HFFc6 (cell line): ENCODE measurements around the gene MAST4. TPM values are rescaled to one million over a fixed set of nuclear protein-coding genes. Genes with fewer than 3 reads are reported as not detected.
A peak's percentile ranks its signal among the peaks of the same experiment; 100 is the strongest.

ENCODE experiments used
- DNase-seq: peaks from one replicate; pipeline ENCODE4 v3.0.0-alpha.2; 2018
- H3K27ac Mint-ChIP-seq: 2 replicates; pipeline ENCODE4 v1.8.0; 2020; ENCODE audit warnings: mild to moderate bottlenecking, mixed read lengths
- H3K27me3 Mint-ChIP-seq: 2 replicates; pipeline ENCODE4 v1.8.0; 2021; ENCODE audit warnings: mild to moderate bottlenecking, moderate library complexity, mixed read lengths; ENCODE audit not compliant: insufficient read depth
- H3K36me3 Mint-ChIP-seq: 2 replicates; pipeline ENCODE4 v1.8.0; 2021; ENCODE audit warnings: low read depth, mixed read lengths
- H3K4me1 Mint-ChIP-seq: 2 replicates; pipeline ENCODE4 v1.8.0; 2020; ENCODE audit warnings: low read depth, mixed read lengths
- H3K4me3 Mint-ChIP-seq: 2 replicates; pipeline ENCODE4 v1.8.0; 2020; ENCODE audit warnings: mild to moderate bottlenecking, moderate library complexity, mixed read lengths
- H3K9me3 Mint-ChIP-seq: 2 replicates; pipeline ENCODE4 v1.8.0; 2020; ENCODE audit warnings: mild to moderate bottlenecking, mixed read lengths
- total RNA-seq, 6 experiments: library from RNA; stranded (reverse); fragmentation: NEBNext Ultra II Directional; extraction: Animal tissue kit (Norgen Biotek cat#: 25700); gene quantifications; 2 replicates in 1 of 6; 3 replicates in 5 of 6; pipeline ENCODE4 v1.2.3, GENCODE V29; 2021
- TF ChIP-seq, protein P1 (sequence below): fragments of 200-600 bp; sonication (generic); IDR thresholded peaks from 2 replicates; pipeline ENCODE4 v1.5.0; 2021; ENCODE audit warnings: antibody characterized with exemption, mild to moderate bottlenecking

MAST4 gene
- total RNA-seq, 6 experiments from 2014 or later = 3.0 to 5.6 (median 3.9) TPM

DNA sequence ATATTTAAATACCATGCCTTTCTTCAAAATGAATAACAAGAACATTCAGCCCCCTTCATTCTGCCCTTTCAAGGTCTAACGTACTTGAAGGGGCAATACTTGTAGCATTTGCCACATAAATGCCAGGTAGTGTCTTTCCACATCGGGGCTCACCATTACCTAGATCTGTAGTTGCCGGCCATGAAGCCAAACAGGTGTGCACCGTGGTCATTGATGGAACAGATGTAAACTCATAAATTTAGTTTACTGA is 407.4 kb downstream of the MAST4 start:
- peak overlapping the region; percentile 95 for H3K4me3 Mint-ChIP-seq
- no peaks in the 10 kb centered on the region for H3K36me3 Mint-ChIP-seq
- peaks cover 5% of the 10 kb centered on the region for H3K27me3 Mint-ChIP-seq
- no peak for DNase-seq
- H3K9me3 Mint-ChIP-seq = no peaks in the 10 kb centered on the region
- H3K27ac Mint-ChIP-seq = no peak overlapping the region; the same call in 1 of the 2 replicates
- peaks cover 25% of the 10 kb centered on the region for H3K4me1 Mint-ChIP-seq
- TF ChIP-seq, protein P1, sequence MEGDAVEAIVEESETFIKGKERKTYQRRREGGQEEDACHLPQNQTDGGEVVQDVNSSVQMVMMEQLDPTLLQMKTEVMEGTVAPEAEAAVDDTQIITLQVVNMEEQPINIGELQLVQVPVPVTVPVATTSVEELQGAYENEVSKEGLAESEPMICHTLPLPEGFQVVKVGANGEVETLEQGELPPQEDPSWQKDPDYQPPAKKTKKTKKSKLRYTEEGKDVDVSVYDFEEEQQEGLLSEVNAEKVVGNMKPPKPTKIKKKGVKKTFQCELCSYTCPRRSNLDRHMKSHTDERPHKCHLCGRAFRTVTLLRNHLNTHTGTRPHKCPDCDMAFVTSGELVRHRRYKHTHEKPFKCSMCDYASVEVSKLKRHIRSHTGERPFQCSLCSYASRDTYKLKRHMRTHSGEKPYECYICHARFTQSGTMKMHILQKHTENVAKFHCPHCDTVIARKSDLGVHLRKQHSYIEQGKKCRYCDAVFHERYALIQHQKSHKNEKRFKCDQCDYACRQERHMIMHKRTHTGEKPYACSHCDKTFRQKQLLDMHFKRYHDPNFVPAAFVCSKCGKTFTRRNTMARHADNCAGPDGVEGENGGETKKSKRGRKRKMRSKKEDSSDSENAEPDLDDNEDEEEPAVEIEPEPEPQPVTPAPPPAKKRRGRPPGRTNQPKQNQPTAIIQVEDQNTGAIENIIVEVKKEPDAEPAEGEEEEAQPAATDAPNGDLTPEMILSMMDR = no peak

DNA sequence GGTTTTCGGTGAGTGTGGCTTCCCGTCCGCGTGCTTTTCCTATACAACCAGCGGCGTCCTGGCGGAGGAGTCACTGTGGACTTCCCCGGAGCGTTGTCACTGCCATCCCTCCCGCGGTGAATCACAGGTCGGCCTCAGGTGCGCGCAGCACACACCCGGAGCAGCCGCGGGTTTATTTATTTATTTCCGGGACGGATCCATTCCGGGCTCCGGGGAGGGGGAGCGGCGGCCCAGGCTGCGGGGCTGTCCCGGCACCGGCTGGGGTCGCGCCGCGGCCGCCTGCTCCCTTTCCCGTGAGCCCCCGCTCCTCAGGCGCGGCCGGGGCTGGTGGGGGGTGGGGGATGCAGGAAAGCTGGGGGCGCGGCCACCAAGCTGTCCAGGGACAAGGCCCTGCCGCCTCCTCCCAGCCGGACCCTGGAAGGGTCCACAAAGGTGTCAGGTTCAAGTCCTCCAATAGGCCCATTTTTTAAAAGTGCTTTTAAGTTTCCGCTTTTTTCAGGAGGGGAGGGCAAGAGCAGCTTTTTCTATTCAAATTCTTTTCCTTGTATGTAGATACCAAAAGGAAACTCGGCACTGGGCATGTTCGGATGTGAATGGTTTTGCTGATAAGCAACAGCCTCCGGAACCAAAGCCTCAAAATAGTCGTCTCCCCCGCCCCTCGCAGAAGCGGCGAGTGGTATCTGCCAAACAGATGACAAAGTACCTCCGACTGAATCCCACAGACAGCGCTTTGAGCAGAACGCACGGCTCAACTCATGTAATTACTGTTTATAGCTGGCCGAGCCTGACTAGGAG is 407.9 kb downstream of the MAST4 start:
- H3K9me3 Mint-ChIP-seq = no peaks in the 10 kb centered on the region
- peak overlapping the region; percentile 86 for H3K27ac Mint-ChIP-seq
- H3K4me1 Mint-ChIP-seq = peaks cover 29% of the 10 kb centered on the region
- TF ChIP-seq, protein P1 = no peak; the same call in 1 of the 2 replicates
- H3K27me3 Mint-ChIP-seq = peaks cover 5% of the 10 kb centered on the region
- DNase-seq = peak; percentile 84
- H3K4me3 Mint-ChIP-seq = peak overlapping the region; percentile 95
- H3K36me3 Mint-ChIP-seq = no peaks in the 10 kb centered on the region

DNA sequence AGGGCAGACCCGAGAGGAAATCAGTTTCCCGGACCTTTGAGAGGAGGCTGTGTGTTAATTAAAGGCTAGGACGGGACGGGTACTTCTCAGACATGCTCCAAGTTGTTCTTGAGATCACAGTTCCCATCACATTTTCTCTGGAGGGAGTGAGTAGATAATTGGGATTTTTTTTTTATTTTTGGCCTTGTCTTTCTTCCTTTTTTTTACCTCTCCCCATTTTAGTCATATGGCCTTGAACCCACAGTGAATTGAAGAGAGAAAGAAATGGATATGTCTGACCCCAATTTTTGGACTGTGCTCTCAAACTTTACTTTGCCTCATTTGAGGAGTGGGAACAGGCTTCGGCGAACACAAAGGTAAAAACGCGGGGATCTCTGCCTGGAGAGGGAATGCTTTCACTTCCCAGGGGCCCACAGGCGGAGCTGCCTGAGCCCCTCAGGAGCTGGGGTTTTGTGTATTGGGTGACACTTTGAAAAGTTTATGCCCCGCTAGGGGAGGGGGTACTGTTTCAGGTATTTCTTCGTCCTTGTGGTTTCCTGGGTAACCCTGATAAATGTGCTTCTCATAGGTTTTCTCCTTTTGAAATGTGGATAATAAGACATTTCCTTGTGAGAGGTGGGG is 408.6 kb downstream of the MAST4 start:
- Mint-ChIP-seq H3K4me3 (peak overlapping the region; percentile 95), H3K9me3 (no peaks in the 10 kb centered on the region), H3K27ac (peak overlapping the region; percentile 86), H3K27me3 (peaks cover 3% of the 10 kb centered on the region), H3K4me1 (peaks cover 36% of the 10 kb centered on the region), H3K36me3 (no peaks in the 10 kb centered on the region)
- TF ChIP-seq, protein P1 = no peak
- no peak for DNase-seq

DNA sequence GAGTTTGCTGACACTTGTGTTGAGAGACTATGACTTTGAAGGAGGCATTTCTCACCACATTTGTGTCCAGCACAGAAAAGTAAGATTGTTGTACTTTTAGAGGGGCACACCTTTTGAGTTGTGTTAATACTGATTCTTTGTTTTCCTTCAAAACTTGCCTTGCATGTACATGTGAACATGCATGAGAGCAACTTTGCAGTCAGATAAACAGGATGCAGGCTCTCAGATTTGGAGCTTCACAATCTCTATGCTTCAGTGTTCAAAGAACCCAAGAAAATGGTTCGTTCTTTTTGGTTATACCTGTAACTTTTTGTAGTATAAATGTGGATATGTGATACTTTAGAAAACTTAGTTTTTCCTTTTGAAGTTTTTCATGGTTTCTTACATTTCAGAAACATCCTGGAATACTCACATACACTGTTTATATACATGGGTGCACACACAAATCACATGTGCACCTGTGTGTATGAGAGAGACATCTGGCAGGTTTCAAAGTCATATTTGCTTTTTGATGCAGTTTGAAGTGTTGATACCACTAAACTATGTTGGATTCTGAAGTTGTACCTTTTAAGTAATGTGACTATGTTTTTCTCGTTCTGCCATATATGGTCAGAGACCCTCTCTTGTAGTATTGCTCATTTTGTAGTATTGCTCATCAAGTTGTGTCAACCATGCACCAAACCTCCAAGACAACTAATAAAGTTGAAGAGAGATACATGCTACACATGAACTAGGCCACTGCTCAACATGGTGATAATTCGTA is 409.7 kb downstream of the MAST4 start:
- TF ChIP-seq, protein P1 = no peak
- H3K36me3 Mint-ChIP-seq = no peaks in the 10 kb centered on the region
- peaks cover 46% of the 10 kb centered on the region for H3K4me1 Mint-ChIP-seq
- H3K9me3 Mint-ChIP-seq = no peaks in the 10 kb centered on the region
- H3K27ac Mint-ChIP-seq = no peak overlapping the region
- H3K4me3 Mint-ChIP-seq = peak overlapping the region; percentile 95
- peaks cover 3% of the 10 kb centered on the region for H3K27me3 Mint-ChIP-seq
- DNase-seq = no peak

DNA sequence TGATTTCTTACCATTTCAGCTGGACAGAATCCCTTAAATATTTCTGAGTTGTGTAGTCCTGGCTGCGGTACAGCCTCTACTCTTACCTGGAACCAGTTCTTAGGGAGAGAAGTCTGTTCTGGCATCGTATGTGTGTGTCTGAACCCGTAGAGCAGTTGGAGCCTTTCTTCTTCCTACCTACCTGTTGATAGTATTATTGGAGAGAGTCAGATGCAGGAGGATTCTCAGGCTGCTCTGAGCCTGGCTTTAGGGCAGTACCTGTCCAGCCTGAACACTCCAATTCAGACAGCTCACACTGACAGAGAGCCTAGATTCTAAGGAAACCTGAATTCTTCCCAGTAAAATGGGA is 410.3 kb downstream of the MAST4 start:
- DNase-seq = no peak
- peaks cover 3% of the 10 kb centered on the region for H3K27me3 Mint-ChIP-seq
- H3K27ac Mint-ChIP-seq = no peak overlapping the region
- peaks cover 52% of the 10 kb centered on the region for H3K4me1 Mint-ChIP-seq
- H3K9me3 Mint-ChIP-seq = no peaks in the 10 kb centered on the region
- TF ChIP-seq, protein P1 = no peak
- H3K4me3 Mint-ChIP-seq = no peak overlapping the region
- no peaks in the 10 kb centered on the region for H3K36me3 Mint-ChIP-seq
